ENCODE measurements around the gene PAQR9. TPM values are rescaled to one million over a fixed set of nuclear protein-coding genes. Genes with fewer than 3 reads are reported as not detected.

PAQR9 gene
- total and polyA plus RNA-seq, 2 donors (not counting 3 experiments of a cell fraction or from before 2014, with no cell fraction given): not detected

DNA sequence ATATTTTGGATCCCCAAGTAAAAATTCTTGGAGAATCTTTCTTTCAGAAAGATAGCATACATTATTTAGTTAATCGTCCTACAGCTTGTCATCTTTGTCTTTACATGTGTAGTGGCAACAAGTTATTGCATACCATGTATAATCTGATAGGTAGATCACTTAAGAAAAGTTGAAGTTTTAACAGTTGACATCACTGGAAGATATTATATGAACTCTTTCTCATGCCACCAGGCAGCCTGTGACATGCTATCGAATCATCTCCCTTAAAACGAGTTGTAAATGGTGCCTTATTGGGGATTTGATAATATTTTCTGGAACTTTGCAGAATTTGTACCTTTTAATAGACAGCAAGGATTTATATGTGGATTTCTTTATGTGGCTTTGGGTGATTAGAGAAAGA is 46.5 kb upstream of the PAQR9 start:
- no peak overlapping the region for H3K27ac ChIP-seq (ENCODE audit: insufficient read depth, low read depth, low read length)
- no peaks in the 10 kb centered on the region for H3K9me3 ChIP-seq (replicated peaks; ENCODE audit: control insufficient read depth, insufficient read depth, low read length)
- no peak overlapping the region for H3K4me2 ChIP-seq (ENCODE audit: insufficient read depth, low read length)
- BruUV-seq (replicated peaks): no TSS peak
- peaks cover 7% of the 10 kb centered on the region for H4K20me1 ChIP-seq (replicated peaks; ENCODE audit: control insufficient read depth, extremely low read depth, insufficient read depth, low read length)
- intact Hi-C loops (cut with micrococcal nuclease) (no loop called here), dilution Hi-C loops (cut with MboI; ENCODE audit: extremely low pct_ligation_motif_present, low sequenced_read_pairs) (no loop called here)
- no peaks in the 10 kb centered on the region for H3K4me1 ChIP-seq (ENCODE audit: control insufficient read depth, extremely low read depth, insufficient read depth, low read length)
- H3K79me2 ChIP-seq (ENCODE audit: control insufficient read depth, insufficient read depth, low read length): peaks cover 84% of the 10 kb centered on the region
- H3K9me1 ChIP-seq (replicated peaks; ENCODE audit: control insufficient read depth, extremely low read depth, insufficient read depth, low read length): no peaks in the 10 kb centered on the region
- ChIA-PET POLR2A (no interaction called here), CTCF (no interaction called here)
- H2AFZ ChIP-seq (ENCODE audit: low read depth, low read length): no peak overlapping the region
- peaks cover 0 to 2% of the 10 kb centered on the region in 2 experiments for H3K36me3 ChIP-seq (ENCODE audit: control insufficient read depth in 2 of 2, extremely low read depth in 1 of 2, insufficient read depth in 2 of 2, low read length in 2 of 2)
- no peak for DNase-seq (ENCODE audit: low read depth, low spot score)
- H3K27me3 ChIP-seq (ENCODE audit: control insufficient read depth in 2 of 2, insufficient read depth in 2 of 2, low read length in 2 of 2): no peaks in the 10 kb centered on the region
- no peak overlapping the region for H3K4me3 ChIP-seq (replicated peaks in 1 of 3; ENCODE audit: insufficient read depth in 1 of 3, low read depth in 1 of 3, low read length in 3 of 3)
- no peak overlapping the region for H3K9ac ChIP-seq (replicated peaks; ENCODE audit: extremely low read depth, insufficient read depth, low read length)
- TF ChIP-seq GATA2 (IDR thresholded peaks at IDR 0.05; ENCODE audit: insufficient read depth, insufficient read length, low read depth, low read length) (no peak), JUN (IDR thresholded peaks at IDR 0.05; ENCODE audit: borderline replicate concordance, insufficient read depth, insufficient read length, low read depth) (no peak), EZH2 (IDR thresholded peaks at IDR 0.05; ENCODE audit: borderline replicate concordance, low read depth, low read length, severe bottlenecking) (no peak), FOS (IDR thresholded peaks at IDR 0.05; ENCODE audit: borderline replicate concordance, insufficient read depth, low read length) (no peak), POLR2A (IDR thresholded peaks at IDR 0.05; ENCODE audit: low read depth, low read length) (no peak), MYC (IDR thresholded peaks at IDR 0.05; ENCODE audit: low read depth, low read length) (no peak), POLR2AphosphoS5 (IDR thresholded peaks at IDR 0.05; ENCODE audit: insufficient read depth, low read depth, low read length) (no peak)
- TF ChIP-seq, protein P1, sequence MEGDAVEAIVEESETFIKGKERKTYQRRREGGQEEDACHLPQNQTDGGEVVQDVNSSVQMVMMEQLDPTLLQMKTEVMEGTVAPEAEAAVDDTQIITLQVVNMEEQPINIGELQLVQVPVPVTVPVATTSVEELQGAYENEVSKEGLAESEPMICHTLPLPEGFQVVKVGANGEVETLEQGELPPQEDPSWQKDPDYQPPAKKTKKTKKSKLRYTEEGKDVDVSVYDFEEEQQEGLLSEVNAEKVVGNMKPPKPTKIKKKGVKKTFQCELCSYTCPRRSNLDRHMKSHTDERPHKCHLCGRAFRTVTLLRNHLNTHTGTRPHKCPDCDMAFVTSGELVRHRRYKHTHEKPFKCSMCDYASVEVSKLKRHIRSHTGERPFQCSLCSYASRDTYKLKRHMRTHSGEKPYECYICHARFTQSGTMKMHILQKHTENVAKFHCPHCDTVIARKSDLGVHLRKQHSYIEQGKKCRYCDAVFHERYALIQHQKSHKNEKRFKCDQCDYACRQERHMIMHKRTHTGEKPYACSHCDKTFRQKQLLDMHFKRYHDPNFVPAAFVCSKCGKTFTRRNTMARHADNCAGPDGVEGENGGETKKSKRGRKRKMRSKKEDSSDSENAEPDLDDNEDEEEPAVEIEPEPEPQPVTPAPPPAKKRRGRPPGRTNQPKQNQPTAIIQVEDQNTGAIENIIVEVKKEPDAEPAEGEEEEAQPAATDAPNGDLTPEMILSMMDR (IDR thresholded peaks at IDR 0.05; ENCODE audit: extremely low read depth in 1 of 2, insufficient read depth in 1 of 2, low read depth in 1 of 2, low read length in 2 of 2): no peak
- TF ChIP-seq, protein P2, sequence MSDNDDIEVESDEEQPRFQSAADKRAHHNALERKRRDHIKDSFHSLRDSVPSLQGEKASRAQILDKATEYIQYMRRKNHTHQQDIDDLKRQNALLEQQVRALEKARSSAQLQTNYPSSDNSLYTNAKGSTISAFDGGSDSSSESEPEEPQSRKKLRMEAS (IDR thresholded peaks at IDR 0.05; ENCODE audit: insufficient read depth, insufficient read length): no peak
- FAIRE-seq: no peak

Measured in endothelial cell of umbilical vein (primary cell).